Fibroblast of lung (primary cell): Measurements from ENCODE around the gene RTN4IP1. TPM values are rescaled to one million over a fixed set of nuclear protein-coding genes. Genes with fewer than 3 reads are reported as not detected.
A peak's percentile ranks its signal among the peaks of the same experiment; 100 is the strongest.

ENCODE experiments used
- DNase-seq, 2 donors: peaks; one replicate each; pipeline versions ENCODE4 v3.0.0 to v3.0.0-alpha.2; 2010; ENCODE audit warnings: low read depth in 2 of 2
- H2AFZ ChIP-seq: 2 replicates; pipeline ENCODE4 v1.5.1; 2012; ENCODE audit warnings: low read length, control low read depth, inconsistent platforms
- H3K27ac ChIP-seq: 2 replicates; pipeline ENCODE4 v1.5.1; 2011; ENCODE audit warnings: low read length, control low read depth; ENCODE audit not compliant: insufficient read depth
- H3K27me3 ChIP-seq: 2 replicates; pipeline ENCODE4 v1.5.1; 2011; ENCODE audit warnings: mild to moderate bottlenecking, low read length; ENCODE audit not compliant: control insufficient read depth, insufficient read depth
- H3K36me3 ChIP-seq: 2 replicates; pipeline ENCODE4 v1.5.1; 2011; ENCODE audit warnings: low read length; ENCODE audit not compliant: control insufficient read depth, insufficient read depth
- H3K4me1 ChIP-seq: 2 replicates; pipeline ENCODE4 v1.5.1; 2011; ENCODE audit warnings: low read length; ENCODE audit not compliant: control insufficient read depth, insufficient read depth; ENCODE audit errors: extremely low read depth
- H3K4me2 ChIP-seq: 2 replicates; pipeline ENCODE4 v1.5.1; 2011; ENCODE audit warnings: low read length, control low read depth; ENCODE audit not compliant: insufficient read depth; ENCODE audit errors: extremely low read depth
- H3K4me3 ChIP-seq, 4 experiments: fragments of 200-600 bp in 1 of 4; sonication (generic) in 1 of 4; replicated peaks in 1 of 4; 2 replicates each; pipeline ENCODE4 v1.5.1; 2011 to 2016; ENCODE audit warnings: low read length in 4 of 4, low read depth in 3 of 4, mild to moderate bottlenecking in 3 of 4, control low read depth in 2 of 4, inconsistent platforms in 1 of 4, mixed read lengths in 1 of 4; ENCODE audit not compliant: insufficient read depth in 1 of 4; ENCODE audit errors: control extremely low read depth in 1 of 4
- H3K79me2 ChIP-seq: 2 replicates; pipeline ENCODE4 v1.5.1; 2012; ENCODE audit warnings: mild to moderate bottlenecking, low read length, inconsistent platforms; ENCODE audit not compliant: control insufficient read depth, insufficient read depth
- H3K9ac ChIP-seq: 2 replicates; pipeline ENCODE4 v1.5.1; 2011; ENCODE audit warnings: mild to moderate bottlenecking, low read length, control low read depth; ENCODE audit not compliant: insufficient read depth
- H3K9me3 ChIP-seq: 2 replicates; pipeline ENCODE4 v1.5.1; 2012; ENCODE audit warnings: low read depth, low read length; ENCODE audit not compliant: control insufficient read depth, insufficient read depth
- H4K20me1 ChIP-seq: 2 replicates; pipeline ENCODE4 v1.5.1; 2011; ENCODE audit warnings: low read length; ENCODE audit not compliant: control insufficient read depth, insufficient read depth; ENCODE audit errors: extremely low read depth
- CTCF ChIP-seq, 2 donors: IDR thresholded peaks in 1 of 2; conservative IDR thresholded peaks in 1 of 2; 1 replicate in 1 of 2; 2 replicates in 1 of 2; pipeline ENCODE4 v1.5.1; 2011 to 2012; ENCODE audit warnings: low read length in 2 of 2, control low read depth in 1 of 2, inconsistent platforms in 1 of 2, low read depth in 1 of 2, mild to moderate bottlenecking in 1 of 2
- EZH2 ChIP-seq: IDR thresholded peaks from 2 replicates; pipeline ENCODE4 v1.5.1; 2012; ENCODE audit warnings: low read length, control low read depth, mild to moderate bottlenecking; ENCODE audit errors: missing control alignments
- polyA plus RNA-seq, 2 donors: library from polyadenylated mRNA; depleted of rRNA in 1 of 2; stranded (reverse) in 1 of 2; unstranded in 1 of 2; fragments of >200 nt; gene quantifications; 2 replicates each; pipeline ENCODE4 v1.2.1, GENCODE V29; 2011 to 2012; ENCODE audit warnings: missing spikeins in 1 of 2
- total RNA-seq: library from RNA; depleted of rRNA; stranded (reverse); fragments of >200 nt; gene quantifications from 2 replicates; pipeline ENCODE4 v1.2.1, GENCODE V29; 2014

The RTN4IP1 gene
- total and polyA plus RNA-seq, 2 donors (not counting 1 experiment from before 2014, with no cell fraction given) = 8.4 to 9.2 TPM

DNA sequence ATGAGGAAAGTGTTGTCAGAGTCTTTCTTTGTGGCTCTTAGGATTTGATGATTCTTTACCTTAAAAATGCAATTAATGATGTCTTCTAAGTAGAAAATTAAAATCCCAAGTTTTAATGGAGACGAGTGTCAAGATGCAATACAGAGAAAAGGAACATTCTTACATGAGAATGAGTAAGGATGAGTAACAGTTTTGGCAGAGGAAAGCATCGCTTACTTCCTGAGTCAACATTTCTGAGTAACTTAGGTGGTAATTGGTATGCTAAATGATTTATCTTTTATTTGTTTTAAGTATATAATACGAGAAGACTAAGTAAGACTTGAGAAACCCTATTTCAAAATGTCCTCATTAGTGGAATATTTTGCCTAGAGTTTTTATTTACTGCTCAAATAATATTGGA, 101.3 kb downstream of the RTN4IP1 start:
- peak; percentile 95 to 98 for DNase-seq
- no peaks in the 10 kb centered on the region for H3K9me3 ChIP-seq
- no peaks in the 10 kb centered on the region for H3K27me3 ChIP-seq
- H3K79me2 ChIP-seq = no peaks in the 10 kb centered on the region
- no peaks in the 10 kb centered on the region for H4K20me1 ChIP-seq
- H3K36me3 ChIP-seq = no peaks in the 10 kb centered on the region
- H3K4me1 ChIP-seq = peaks cover 13% of the 10 kb centered on the region
- TF ChIP-seq EZH2 (no peak), CTCF (conservative IDR thresholded peaks at IDR 0.05 in 1 of 2, IDR thresholded peaks at IDR 0.05 in 1 of 2; ENCODE audit: low read depth in 1 of 2, low read length in 2 of 2) (no peak)
- peak overlapping the region; percentile 62 for H3K27ac ChIP-seq
- no peak overlapping the region for H3K4me3 ChIP-seq
- peak overlapping the region; percentile 39 for H3K4me2 ChIP-seq
- no peak overlapping the region for H3K9ac ChIP-seq
- no peak overlapping the region for H2AFZ ChIP-seq

DNA sequence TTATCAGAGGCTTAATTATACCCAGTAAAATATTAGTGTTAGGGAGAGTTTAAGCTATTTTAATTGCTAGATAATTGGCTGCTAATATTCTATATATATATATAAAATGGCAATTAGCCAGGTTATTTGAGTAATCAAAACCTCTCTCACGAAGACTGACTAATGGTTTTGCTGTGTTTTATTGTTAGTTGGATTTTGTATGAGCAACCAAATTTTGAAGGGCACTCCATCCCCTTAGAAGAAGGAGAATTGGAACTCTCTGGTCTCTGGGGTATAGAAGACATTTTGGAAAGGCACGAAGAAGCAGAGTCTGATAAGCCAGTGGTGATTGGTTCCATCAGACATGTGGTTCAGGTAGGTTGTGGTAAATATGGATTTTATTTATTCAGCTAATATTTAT, 102.2 kb downstream of the RTN4IP1 start:
- H3K4me2 ChIP-seq = no peak overlapping the region
- H3K9ac ChIP-seq = no peak overlapping the region
- no peak overlapping the region for H2AFZ ChIP-seq
- no peaks in the 10 kb centered on the region for H3K27me3 ChIP-seq
- no peak overlapping the region for H3K4me3 ChIP-seq
- TF ChIP-seq CTCF (conservative IDR thresholded peaks at IDR 0.05 in 1 of 2, IDR thresholded peaks at IDR 0.05 in 1 of 2; ENCODE audit: low read depth in 1 of 2, low read length in 2 of 2) (no peak), EZH2 (no peak)
- H3K79me2 ChIP-seq = no peaks in the 10 kb centered on the region
- no peaks in the 10 kb centered on the region for H3K36me3 ChIP-seq
- H3K9me3 ChIP-seq = no peaks in the 10 kb centered on the region
- H3K27ac ChIP-seq = peak overlapping the region; percentile 62
- no peaks in the 10 kb centered on the region for H4K20me1 ChIP-seq
- DNase-seq = no peak
- H3K4me1 ChIP-seq = peaks cover 13% of the 10 kb centered on the region

DNA sequence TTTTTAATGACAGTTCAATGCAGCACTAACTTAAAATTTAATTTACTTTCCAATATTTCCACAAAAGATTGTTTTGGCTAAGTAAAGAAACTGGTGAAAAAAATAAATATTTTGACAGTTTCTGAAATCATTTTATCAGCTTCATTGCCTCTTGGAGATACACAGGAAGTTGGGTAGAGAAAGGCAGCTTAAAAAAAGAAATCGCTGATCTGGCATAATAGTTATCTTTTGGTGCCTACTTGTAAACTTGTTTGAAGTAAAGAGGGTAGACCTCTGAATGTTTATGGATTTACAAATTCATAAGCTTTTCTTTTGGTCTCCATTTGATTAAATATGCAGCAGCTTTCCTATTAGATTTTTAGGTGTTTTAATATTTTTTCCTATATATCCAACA, 103.4 kb downstream of the RTN4IP1 start:
- Histone ChIP-seq H2AFZ (no peak overlapping the region), H3K4me2 (no peak overlapping the region), H3K36me3 (no peaks in the 10 kb centered on the region), H3K27ac (no peak overlapping the region), H3K79me2 (no peaks in the 10 kb centered on the region), H3K9me3 (no peaks in the 10 kb centered on the region), H3K4me3 (no peak overlapping the region), H3K9ac (no peak overlapping the region), H3K4me1 (peaks cover 13% of the 10 kb centered on the region), H3K27me3 (no peaks in the 10 kb centered on the region), H4K20me1 (no peaks in the 10 kb centered on the region)
- no peak for TF ChIP-seq CTCF (conservative IDR thresholded peaks at IDR 0.05 in 1 of 2, IDR thresholded peaks at IDR 0.05 in 1 of 2; ENCODE audit: low read depth in 1 of 2, low read length in 2 of 2)
- no peak for TF ChIP-seq EZH2
- DNase-seq = no peak
